HG03139 (cell line): Measurements from ENCODE around the gene SLC39A3.
"Not testable (repeated sequence)": the region's sequence is repeated elsewhere in the genome, so short reads cannot be mapped to it uniquely, and the experiment has no call there.

ENCODE experiments used
- ATAC-seq: cut with Tn5 transposase; IDR thresholded peaks from one replicate; pipeline ENCODE4 v1.9.1; 2021; ENCODE audit not compliant: unreplicated experiment

SLC39A3 gene

DNA sequence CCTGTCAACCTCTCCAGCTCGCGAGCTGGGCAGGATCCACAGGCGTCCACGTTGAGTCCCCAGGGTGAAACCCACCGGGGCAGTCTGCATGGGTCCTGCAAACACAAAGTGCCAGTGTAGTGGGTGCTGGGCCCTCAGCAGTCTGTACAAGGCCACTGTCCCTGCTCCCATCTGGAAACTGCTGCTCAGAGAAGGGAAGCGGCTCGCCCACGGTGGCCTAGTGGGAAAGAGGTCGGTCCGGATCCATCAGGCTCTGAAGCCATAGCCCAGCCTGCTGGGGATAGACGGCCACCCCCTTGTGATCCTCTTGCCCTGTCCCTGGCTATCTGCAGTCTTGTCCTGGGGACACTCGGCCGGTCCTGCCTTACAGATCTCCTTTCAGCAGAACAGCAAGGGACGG lies 16.1 kb downstream of the SLC39A3 start:
- no peak for ATAC-seq

DNA sequence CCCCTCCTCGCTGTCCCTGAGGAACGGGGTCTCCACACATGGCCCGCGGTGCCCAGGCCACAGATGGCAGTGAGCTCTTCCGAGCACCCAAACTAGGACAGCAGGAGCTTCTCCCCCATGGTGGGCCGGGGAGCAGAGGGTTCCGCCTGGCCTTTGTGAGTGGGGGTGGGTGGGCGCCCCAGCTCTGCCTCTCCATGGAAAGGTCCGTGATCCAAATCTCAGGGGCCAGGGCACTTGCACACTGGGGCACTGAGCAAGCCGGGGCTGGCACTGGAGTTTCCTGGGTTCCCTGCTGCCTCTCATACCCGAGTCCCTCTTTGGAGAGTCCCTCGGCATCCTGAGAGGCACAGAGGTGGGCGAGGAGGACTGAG lies 16.5 kb downstream of the SLC39A3 start:
- no peak for ATAC-seq

DNA sequence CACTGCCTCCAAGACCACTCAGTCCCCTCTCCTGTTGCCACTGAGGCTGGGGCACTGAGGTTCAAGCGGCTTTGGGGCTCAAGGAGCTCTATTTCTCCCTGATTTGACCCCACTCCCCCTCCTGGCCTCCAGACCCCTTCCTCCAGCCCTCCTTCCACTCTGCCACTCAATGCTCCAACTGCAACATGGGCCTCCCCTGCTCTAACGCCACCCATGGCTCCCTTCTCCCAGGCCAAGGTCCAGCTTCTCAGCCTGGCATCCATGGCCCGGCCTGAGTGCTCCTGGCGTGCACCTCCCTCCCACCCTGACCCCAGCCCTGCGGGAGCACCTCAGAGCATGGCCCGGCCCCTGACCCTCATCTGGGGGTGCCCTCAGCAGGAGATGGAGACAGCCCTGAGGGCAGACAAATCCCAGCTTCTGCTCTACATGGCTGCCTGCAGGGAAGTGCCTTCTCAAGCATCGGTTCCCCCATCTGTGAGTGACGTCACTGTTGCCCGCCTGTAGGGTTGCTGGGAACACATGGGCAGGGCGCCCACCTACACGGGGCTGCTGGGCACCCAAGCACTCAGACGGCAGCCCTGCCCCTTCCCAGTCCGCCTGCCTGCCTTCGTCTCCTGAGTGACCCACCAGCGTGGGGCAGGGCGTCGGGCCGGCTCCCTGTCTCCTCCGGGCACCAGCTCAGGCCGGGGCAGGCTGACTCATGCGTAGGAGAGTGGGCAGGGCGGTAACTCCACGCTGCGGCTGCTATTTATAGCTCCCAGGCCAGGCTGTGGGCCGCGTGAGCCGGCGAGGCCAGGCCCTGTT lies 17.1 kb downstream of the SLC39A3 start:
- ATAC-seq: no peak

DNA sequence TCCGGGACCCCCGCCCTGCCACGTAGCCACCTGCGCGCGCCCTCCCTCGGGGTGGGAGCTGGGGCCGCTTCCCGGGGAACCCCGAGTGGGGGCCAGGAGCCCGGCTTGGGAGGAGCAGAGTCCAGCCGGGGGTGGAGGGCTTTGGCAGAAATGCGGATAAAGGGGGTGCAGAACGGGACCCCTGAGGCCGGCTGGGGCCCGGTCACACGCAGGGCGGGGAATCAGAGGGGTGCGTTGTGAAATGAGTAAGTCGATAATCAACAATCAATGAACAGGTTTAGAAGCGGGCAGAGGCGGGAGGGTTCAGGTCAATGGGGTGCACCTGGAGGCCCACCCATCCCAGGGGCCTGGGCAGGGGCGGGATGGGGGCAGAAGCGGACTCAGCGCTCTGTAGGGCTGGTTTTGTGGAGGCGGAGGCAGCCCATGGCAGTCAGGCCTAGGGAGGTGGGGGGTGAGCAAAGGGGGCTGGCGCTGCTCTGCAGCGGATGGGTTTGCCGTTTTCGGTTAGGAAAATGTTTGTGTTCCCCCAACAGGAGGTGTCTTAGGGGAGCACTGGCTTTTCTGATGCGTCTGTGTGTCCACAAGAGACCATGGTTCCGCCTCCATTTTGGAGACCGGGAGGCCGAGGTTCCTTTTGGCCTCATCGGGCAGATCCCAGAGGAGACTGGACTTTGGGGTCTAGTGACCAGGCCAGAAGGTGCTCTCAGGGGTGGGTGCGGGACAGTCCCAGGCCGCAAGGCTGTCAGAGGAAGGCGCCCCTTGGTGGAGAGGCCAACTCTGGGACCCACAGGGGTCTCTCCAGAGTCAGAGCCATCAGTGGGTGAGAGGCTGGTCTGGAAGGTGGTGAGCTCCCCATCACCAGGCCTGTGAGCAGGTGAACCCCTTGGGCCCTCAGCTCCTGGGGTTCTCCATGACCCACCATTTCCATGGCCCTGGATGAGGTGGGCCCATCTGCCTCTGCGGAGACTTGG lies 18.0 kb downstream of the SLC39A3 start:
- ATAC-seq: no peak

DNA sequence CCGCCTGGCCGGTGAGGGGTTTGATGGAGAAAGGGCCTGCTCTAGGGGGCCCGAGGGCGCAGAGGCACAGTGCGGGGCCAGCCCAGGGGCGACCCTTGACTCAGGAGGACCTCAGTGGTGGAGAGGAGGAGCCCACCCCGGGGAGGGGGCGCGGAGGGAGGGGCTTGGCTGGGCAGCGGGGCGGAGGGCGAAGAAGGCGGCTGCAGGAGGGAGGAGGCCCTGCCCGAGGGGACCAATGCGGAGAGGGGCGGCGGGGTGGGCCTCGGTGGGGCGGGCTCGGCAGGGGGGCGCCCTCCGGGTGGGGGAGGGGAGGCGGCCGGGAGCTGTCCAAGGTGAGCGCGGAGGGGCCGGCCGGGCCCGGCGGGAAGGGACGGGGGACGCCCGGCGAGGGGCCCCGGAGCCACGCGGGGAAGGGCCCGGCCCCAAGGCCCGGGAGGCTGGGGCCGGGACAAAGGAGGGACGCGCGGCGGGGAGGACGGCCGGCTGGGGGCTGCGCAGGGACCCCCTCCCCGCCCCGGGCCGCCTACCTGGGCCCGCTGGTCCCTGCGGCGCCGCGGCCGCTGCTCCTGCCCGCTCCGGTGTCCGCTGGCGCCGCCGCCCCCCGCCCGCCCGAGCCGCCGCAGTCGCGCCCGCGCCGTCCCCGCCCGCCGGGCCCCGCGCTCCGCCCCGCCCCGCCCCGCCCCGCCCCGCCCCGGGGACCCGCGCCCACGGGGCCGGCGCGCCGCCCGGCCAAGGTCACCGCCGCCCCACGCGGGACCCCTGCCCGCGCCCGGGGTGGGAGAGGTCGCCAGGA lies 18.8 kb downstream of the SLC39A3 start, which contains the start of gene DIRAS1:
Gene DIRAS1, minus strand, starts transcription at position 596 of the 793 bp plus-strand sequence. CDS start 3,566 bp downstream, outside the sequence.
- ATAC-seq: no peak

DNA sequence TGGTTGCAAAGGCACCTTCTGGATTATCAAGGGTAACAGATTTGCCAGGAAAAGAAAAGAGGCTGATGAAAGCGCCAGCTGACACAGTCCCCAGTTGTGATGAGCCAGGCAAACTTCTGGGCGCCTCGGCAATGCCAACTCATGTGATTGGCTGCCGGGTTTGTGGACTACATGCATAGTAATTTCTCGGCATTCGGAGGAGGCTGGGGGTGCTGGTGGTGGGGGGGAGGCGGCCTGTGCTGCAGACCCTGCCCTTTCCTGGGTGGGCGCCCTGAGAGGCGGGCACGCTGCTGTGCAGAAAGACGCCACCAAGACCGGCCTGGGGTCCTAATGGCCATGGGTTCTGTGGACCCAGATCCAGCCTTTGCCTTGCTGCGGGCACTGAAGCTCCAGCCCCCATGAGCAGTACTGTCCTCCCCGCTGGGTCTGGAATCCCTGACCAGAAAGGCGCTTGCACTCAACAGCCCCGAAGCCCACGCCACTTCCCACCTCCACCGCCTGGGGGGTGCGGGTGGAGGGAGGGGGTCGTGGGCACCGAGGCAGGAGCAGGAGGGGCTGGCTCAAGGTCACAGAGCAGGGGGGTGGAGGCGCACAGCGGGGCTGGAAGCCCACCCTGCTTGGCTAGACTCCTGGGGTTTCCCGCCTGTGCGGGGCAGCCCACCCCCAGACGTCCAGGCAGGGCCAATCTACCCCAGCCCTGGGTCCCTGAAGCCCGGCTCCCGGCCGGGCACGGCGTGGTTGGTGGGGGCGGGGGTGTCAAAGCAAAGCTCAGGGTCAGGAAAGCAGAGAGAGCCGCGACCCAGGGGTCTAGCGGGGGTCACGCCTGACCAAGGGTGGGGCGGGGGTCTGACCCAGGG lies 19.7 kb downstream of the SLC39A3 start:
- no peak for ATAC-seq

DNA sequence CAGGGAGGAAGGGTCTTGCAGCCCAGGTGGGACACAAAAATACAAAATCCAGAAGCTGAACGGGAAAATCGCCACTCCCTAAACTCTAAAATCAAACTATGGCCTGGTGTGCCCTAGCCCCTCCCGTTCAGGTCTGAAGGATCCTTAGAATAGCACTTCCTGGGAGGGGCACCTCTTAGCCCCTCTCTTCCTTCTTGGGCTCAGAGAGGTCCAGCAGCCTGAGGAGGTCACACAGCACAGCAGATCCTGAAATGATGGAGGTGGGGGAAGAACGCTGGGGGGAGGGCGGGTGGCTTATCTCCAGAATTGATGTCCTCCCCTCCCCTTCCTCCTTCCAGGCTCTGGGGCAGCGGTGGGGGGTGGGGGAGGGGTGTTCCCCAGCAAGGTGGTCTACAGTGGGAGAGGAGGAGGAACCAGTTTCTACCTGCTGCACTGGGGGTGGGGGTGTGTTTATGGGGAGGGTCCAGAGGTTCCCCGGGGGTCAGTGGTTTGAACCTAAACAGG lies 20.5 kb downstream of the SLC39A3 start:
- no peak for ATAC-seq

DNA sequence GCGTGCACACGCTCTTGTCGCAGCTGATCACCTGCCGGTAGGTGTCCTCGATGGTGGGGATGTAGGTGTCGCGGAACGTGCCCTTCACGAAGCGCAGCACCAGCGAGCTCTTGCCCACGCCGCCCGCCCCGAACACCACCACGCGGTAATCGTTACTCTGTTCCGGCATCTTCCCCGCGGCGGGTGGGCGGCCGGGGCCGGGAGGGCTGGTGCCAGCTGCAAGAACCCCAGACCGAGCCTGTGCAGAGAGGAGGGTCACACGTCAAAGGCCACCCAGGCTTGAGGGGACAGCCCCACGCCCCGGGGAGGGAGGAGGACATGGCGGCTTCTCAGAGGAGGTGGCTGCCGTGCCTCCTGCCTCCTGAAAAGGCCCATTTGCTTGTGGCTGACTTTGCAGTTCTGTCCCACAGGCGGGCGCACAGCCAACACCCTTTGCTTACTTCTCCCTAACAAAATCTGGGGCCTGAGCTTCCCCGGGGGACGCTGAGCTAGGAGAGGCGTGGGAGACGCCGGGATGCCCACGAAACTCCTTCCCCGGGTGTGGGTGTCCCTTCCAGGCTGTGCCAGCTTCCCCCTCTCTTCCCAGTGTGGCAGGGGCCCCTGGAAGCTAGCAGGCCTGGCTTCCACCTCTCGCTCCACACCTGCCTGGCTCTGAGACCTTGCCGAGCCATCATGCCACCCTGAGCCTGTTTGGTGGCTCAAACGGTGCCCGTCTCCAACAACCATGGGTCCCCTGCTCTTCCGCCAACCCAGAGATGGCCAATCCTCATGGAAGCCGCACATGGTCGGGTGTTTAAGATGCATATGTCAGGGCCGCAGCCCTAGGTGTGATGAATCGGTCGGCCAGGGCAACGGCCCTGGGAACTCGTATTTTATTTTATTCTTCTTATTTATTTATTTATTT lies 21.9 kb downstream of the SLC39A3 start:
- ATAC-seq: no peak

DNA sequence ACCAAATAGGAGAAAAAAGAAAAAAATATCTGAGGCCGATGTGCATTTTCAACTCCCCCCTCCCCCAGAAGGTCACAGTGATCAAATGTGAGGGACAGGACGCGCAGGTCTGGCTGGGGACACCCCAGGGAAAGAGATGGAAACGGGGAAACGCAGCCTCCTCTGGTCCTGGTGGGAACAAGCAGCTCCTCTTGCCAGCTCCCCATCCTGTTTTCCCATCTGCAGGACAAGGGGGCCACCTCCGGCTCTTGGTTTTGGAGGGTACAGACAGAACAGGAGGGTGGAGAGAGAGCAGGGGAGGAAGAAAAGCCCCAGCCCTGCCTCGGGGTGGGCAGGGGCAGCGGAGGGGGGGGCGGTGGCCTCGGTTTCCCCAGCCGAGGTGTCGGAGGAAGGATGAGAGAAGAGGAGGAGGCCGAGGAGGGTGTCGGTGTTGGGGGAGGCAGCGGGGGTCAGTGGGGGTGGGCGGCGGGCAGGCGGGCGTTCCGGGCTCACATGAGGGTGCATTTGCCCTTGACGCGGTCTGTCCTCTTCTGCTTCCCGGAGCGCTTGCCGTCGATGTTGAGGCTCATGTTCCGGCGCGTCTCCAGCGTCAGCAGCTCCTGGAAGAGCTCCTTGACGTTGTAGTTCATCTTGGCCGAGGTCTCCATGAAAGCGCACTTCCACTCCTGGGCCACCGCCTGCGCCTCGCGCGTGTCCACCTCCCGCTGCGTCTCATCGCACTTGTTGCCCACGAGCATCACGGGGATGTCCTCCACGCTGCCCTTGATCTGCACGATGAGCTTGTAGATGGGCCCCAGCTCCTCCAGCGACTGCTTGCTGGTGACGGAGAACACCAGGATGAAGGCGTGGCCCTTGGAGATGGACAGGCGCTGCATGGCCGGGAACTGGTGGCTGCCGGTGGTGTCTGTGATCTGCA lies 22.8 kb downstream of the SLC39A3 start:
- ATAC-seq: no peak

DNA sequence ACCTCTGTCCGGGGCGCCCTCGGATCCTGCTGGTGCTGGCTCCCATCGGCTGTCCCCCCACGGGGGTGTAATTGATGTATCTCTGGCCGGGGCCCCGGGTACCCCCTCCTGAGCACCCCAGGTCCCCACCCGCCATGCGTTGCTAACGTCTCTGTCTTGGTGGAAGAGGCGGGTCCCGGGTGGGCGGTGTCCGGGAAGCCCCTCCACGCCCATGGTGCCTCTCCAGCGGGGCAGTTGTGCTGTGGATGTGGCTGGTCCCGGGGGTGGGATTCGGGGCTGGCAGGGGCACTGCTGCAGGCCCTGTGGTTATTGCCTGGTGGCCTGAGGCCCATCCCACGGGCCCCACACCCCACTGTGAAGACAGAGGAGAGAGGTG lies 23.6 kb downstream of the SLC39A3 start:
- no peak for ATAC-seq

DNA sequence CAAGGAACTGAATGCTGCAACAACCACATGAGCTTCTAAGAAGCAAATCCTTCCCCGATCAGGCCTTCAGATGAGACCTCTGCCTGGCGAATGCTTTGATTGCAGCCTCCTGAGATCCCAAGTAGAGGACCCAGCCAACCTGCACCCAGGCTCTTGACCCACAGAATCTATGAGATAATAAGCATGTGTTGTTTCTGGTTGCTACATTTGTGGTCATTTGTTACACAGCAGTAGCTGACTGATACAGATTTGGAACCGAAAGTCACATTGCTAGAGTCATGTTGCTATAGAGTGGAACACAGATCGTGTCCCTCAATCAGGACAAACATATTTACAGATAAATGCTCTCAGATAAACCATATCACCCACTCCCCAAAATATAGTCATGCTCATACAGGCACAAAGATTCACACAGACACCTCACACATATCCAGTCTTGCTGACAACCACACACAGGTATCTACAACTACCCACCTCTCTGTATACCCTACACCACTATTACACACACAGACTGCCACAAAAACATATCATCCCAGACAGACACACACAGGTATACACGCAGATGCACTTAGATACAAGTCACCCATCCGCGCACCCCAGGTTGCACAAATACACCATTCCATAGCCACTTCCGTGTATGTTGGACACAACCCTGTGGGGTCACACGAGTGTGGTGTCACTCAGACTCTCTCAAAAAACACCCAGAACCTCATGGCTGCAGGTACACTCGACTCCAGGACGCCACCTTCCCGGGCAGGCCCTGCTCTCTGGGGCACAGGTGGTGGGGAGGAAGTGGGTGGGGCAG lies 24.1 kb downstream of the SLC39A3 start:
- ATAC-seq: no peak

DNA sequence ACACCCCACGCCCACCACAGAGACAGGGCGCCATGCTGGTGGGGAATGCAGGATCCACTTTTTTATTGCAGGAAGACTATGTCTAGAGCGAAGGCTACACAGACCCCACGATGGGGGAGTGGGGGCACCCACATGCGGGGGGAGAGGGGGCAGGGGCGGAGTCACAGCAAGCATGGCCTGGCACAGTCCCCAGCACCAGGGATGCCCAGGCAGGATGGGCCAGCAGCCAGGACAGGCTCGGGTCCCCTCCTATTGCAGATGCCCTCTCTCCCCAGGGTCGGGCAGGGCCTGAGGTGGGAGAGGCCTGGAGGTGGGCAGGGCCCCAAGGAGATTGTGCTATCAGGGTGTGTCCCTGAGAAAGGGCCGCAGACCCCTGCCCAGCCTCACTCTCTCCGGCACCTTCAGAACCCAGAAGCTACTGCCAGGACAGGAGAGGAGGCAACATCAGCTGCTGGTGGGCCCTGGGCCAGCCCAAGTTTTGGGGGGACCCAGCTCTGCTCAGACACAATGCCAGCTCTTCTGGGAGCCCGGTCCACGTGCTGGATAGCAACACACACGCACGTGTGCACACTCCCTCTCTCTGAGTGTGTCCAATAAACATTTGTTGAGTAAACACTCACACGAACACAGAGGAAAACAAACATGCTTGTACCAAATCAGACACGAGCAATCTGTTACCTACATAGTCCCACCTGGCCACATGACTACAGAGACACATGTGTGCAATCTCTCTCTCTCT lies 25.1 kb downstream of the SLC39A3 start:
- ATAC-seq: no peak

DNA sequence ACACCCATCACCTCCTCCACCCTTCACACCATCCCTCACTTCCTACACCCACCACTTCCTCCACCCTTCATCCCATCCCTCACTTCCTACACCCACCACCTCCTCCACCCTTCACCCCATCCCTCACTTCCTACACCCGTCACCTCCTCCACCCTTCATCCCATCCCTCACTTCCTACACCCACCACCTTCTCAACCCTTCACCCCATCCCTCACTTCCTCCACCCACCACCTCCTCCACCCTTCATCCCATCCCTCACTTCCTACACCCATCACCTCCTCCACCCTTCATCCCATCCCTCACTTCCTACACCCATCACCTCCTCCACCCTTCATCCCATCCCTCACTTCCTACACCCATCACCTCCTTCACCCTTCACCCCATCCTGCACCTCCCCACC lies 25.7 kb downstream of the SLC39A3 start:
- not testable (repeated sequence) for ATAC-seq

DNA sequence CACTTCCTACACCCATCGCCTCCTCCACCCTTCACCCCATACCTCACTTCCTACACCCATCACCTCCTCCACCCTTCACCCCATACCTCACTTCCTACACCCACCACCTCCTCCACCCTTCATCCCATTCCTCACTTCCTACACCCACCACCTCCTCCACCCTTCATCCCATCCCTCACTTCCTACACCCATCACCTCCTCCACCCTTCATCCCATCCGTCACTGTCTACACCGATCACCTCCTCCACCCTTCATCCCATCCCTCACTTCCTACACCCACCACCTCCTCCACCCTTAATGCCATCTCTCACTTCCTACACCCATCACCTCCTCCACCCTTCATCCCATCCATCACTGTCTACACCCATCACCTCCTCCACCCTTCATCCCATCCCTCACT lies 26.6 kb downstream of the SLC39A3 start:
- ATAC-seq: not testable (repeated sequence)

DNA sequence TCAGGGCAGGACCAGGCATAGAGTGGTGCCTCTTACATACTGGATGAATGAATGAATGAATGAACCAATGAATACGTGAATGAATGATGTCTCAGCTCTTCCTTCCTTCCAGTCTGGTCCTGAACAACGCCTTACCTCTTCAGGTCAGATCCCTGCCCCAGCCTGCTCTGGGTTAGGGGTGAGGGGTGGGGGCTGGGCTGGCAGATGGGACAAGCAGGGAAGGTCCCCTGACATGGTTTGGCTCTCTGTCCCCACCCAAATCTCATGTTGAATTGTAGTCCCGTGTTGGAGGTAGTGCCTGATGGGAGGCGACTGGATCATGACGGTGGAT lies 28.0 kb downstream of the SLC39A3 start:
- no peak for ATAC-seq

DNA sequence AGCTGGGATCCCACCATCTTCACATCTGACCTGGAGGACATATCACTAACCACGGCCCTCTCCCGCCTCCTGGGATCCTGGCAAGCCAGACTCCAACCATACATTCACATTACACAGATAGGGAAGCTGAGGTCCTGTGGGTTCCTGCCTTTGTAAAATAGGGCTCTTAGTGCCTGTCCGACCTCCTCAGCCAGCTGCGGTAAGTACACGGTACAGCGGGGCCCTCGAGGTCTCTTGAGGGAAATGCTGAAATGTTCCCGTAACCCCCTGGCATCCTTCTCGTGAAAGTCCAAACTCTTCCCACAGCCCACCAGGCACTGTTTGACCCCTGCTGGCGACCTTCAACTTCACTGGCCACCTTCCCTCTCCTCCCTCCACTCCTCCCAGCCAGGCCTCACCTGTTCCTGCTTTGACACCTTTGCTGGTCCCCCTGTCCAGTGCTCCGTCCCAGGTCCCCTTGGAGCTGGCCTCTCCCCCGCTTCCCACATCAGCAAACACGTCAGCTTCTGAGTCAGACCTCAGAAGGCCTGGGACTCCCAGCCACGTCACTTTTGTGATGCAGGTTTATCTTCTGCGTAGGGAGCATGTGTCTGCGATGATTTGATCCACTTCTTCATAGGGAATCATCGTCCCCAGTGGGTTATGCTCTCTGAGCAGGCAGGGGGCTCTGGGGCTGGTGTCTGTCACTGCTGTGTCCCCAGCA lies 28.5 kb downstream of the SLC39A3 start:
- no peak for ATAC-seq
